ENCODE results near the gene SLC1A3.

GRCh38 chr5:36607114-36607571, 737 bp downstream of the SLC1A3 start:
- TF ChIP-seq, protein P1, sequence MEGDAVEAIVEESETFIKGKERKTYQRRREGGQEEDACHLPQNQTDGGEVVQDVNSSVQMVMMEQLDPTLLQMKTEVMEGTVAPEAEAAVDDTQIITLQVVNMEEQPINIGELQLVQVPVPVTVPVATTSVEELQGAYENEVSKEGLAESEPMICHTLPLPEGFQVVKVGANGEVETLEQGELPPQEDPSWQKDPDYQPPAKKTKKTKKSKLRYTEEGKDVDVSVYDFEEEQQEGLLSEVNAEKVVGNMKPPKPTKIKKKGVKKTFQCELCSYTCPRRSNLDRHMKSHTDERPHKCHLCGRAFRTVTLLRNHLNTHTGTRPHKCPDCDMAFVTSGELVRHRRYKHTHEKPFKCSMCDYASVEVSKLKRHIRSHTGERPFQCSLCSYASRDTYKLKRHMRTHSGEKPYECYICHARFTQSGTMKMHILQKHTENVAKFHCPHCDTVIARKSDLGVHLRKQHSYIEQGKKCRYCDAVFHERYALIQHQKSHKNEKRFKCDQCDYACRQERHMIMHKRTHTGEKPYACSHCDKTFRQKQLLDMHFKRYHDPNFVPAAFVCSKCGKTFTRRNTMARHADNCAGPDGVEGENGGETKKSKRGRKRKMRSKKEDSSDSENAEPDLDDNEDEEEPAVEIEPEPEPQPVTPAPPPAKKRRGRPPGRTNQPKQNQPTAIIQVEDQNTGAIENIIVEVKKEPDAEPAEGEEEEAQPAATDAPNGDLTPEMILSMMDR (IDR thresholded peaks at IDR 0.05) = no peak
- TF ChIP-seq POLR2AphosphoS5 (IDR thresholded peaks at IDR 0.05) (no peak), POLR2A (IDR thresholded peaks at IDR 0.05) (no peak)

Measured in prostate gland (tissue), 2 donors.